HG03378 (cell line): ENCODE measurements around the gene SART3.
"Not testable (repeated sequence)": the region's sequence is repeated elsewhere in the genome, so short reads cannot be mapped to it uniquely, and the experiment has no call there.

Source experiments
- ATAC-seq: cut with Tn5 transposase; IDR thresholded peaks from one replicate; pipeline ENCODE4 v1.9.1; 2021; ENCODE audit warnings: mild to moderate bottlenecking, moderate library complexity; ENCODE audit not compliant: unreplicated experiment

Gene SART3

GRCh38 chr12:108564724-108565123 lies 3.8 kb upstream of the SART3 start:
- no peak for ATAC-seq

- ATAC-seq: no peak
Measured at GRCh38 chr12:108563804-108564151, 2.8 kb upstream of the SART3 start.

- peak; percentile 33 for ATAC-seq
Measured at GRCh38 chr12:108563136-108563803, 2.3 kb upstream of the SART3 start.

GRCh38 chr12:108562348-108563135 lies 1.6 kb upstream of the SART3 start, which contains the start of gene ISCU:
TSS of gene ISCU (plus strand) at chr12:108562596. CDS start at chr12:108562623, 27 bp downstream.
- peak; percentile 42 for ATAC-seq

DNA sequence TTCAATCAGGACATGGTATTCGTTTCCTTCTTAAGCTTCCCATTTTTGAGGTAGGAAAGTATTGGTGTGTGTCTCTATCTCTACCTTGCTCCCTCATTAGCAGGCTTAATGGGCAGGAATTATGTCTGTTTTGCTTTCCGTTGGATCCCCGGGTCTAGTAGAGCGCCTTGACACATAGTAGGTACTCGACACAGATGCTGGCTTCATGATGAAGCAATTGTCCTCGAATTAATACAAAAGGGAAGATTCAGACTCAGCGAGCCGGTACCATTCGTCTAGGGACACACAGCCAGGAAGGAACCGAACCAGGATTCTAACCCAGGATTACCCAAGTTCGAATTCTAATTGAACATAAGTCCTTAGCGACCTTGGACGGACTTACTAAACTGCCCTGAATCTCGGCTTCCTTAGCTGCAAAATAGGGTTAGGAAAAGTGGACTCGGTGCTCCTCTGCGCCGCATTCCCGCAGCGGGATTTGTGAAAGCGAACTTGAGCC lies 927 bp upstream of the SART3 start:
- no peak for ATAC-seq

DNA sequence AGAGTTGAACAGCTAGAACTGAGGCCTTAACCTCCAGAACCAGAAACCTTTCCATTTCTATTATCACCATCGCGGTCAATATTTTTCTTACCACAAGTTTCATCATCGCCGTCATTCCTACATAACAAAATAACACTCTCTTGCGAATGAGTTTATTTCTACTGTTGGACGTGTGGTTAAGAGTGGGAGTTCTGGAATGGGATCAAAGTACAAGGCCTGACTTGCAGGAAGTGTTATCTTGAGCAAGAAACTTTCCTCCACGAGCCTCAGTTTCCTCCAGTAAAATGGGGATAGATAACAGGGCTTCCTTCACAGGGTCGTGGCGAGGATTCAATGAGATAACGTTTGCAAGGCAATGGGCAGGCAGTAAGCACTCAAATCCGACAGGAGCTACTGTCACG lies 652 bp downstream of the SART3 start:
- no peak for ATAC-seq

- ATAC-seq: no peak
Measured at GRCh38 chr12:108559748-108560147, 1.2 kb downstream of the SART3 start.

GRCh38 chr12:108559007-108559655 lies 1.8 kb downstream of the SART3 start:
- no peak for ATAC-seq

GRCh38 chr12:108555383-108555782 lies 5.6 kb downstream of the SART3 start:
- not testable (repeated sequence) for ATAC-seq

DNA sequence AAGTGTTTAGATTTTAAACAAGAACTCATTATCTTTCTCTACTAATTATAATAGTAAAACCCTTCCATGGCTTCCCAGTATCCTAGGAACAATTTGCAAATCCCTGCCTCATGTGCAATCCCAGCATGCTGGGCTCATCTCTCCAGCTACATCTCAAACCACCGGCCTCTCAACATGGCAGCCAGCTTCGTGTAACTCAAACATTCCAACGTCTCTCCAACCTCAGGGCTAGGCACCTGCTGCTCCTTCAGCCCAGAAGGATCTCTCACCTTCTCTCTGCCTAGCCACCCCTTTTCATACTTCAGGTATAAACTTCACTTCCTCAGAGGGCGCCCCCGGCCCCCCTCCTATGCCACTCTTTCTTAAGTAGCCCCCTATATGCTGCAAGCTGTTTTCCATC lies 7.2 kb downstream of the SART3 start:
- no peak for ATAC-seq

DNA sequence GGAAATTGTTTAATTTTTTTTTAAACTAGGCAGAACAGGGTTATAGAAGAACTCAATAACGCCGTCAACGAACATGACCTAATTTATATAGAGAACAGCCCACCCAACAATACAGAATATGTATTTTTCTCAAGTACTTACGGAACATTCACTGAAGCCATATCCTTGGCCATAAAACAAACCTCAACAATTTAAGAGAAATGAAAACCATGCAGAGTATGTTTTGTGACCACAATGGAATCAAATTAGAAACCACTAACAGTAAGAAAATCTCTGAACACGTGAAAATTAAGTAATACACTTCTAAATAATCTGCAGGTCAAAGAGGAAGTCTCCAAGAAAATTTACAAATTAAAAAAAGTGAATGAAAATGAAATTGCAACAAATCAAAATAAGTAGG lies 9.4 kb downstream of the SART3 start:
- no peak for ATAC-seq

DNA sequence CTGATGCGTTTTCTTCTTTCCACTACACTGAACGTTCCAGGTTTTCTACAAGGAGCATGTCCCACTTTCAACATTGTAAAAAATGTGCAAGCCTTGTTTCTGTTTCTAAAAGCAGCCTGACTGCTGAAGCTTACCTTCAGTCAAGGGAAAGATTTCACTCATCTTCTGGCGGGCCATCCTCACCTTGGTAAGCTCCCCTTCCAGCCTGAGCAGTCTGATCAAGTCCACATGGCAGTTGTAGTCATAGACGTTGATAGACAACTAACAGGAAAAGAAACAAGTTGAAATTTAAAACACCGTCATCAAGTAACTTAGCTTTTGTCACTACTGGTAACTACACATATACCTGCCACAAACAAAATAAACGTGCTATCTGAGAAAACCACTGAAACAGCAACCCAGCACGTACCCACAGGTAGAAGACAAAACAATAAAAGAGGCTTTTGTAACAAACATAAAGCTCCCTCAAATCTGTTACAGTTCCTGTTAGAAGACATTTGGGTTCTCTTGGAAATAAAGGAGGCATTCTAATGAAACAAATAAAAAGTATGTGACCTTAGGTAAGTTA lies 11.9 kb downstream of the SART3 start:
- ATAC-seq: no peak

DNA sequence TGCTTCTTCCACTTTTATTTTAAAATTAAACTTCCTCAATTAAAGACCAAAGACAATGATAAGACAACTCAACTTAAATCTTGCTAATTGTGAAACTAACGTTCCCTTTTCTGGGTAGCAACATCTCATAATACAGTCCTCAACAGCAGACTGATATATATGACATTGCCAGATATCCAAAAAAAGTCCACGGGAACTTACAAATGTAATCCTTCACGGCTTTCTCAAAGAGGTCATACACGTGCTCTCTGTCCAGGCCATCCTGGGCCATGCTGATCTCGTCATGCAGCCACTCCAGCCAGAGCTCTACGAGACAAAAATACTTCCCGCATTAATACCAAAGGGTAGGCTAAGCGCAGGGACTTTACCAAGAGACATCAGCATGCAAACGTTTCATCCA lies 13.3 kb downstream of the SART3 start:
- ATAC-seq: no peak

GRCh38 chr12:108543652-108544051 lies 17.3 kb downstream of the SART3 start:
- ATAC-seq: no peak

GRCh38 chr12:108542320-108542719 lies 18.7 kb downstream of the SART3 start:
- ATAC-seq: no peak

DNA sequence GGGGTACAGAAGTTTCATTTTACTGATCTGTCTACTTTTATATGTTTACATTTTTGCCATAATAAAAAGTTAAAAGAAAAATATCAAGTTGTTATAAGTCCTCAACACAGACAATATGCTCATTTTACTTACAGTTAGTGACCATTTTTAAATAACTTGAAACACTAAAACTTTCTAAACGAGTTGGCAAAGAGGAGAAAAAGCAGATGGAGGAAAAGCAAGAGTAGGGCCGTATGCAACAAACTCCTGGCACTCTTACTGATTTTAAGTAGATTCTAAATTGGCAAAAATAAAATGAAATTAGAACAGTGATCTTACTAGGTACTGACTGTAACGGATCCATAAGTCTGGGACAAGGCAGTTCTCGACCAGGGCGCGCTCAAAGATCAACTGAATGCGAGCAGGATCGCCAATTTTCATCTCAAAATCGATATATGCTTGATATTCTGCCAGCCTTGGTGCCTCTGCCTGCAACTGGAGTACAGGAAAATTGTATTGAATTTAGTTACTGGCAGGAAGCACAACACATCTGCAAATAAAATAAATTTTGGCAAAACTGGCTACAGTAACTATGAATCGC lies 22.3 kb downstream of the SART3 start:
- ATAC-seq: no peak

GRCh38 chr12:108538146-108538545 lies 22.8 kb downstream of the SART3 start:
- ATAC-seq: no peak

GRCh38 chr12:108531929-108532848 lies 28.8 kb downstream of the SART3 start:
- ATAC-seq: no peak

GRCh38 chr12:108530161-108530560 lies 30.8 kb downstream of the SART3 start:
- ATAC-seq: no peak

DNA sequence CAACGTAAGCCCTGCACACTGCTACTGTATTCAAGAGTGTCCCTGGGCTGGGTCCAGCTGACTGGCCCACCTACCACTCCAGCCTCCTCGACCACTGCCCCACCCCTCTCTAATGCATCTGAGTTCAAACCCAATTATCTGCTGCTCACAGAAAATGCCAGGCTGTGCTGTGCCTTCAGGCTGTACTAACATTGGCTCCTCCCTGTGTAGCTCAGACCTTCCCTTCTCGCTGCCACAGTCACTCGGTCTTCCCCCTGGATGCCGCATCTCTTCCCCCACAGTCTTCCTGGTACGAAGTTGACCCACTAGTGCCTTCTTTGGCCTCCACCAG lies 33.8 kb downstream of the SART3 start:
- no peak for ATAC-seq
